GM20431 (cell line): ENCODE results near the gene MED10.

Experiments used
- in situ Hi-C: fragments of 300-500 bp; cut with MseI, MboI; formaldehyde crosslinking; loops from one replicate; pipeline ENCODE4 v1.15.0; 2020; ENCODE audit warnings: low sequenced_read_pairs; ENCODE audit not compliant: unreplicated experiment

Gene MED10

GRCh38 chr5:6354848-6355247 lies 23.5 kb downstream of the MED10 start:
- in situ Hi-C loops, result no loop called here

GRCh38 chr5:6353602-6354302 lies 24.6 kb downstream of the MED10 start:
- in situ Hi-C loops, result no loop called here

- in situ Hi-C loops, result no loop called here
Measured at GRCh38 chr5:6350277-6351090, 27.9 kb downstream of the MED10 start.

GRCh38 chr5:6349387-6349786 lies 29.0 kb downstream of the MED10 start:
- in situ Hi-C loops, result no loop called here

- in situ Hi-C loops, result no loop called here
Measured at GRCh38 chr5:6348476-6349000, 29.8 kb downstream of the MED10 start.

GRCh38 chr5:6347673-6348072 lies 30.7 kb downstream of the MED10 start:
- in situ Hi-C loops, result no loop called here

- in situ Hi-C loops, result no loop called here
Measured at GRCh38 chr5:6347165-6347564, 31.2 kb downstream of the MED10 start.

GRCh38 chr5:6344593-6344989 lies 33.8 kb downstream of the MED10 start:
- in situ Hi-C loops, result no loop called here

GRCh38 chr5:6343951-6344592 lies 34.3 kb downstream of the MED10 start:
- in situ Hi-C loops, result no loop called here

GRCh38 chr5:6342689-6343315 lies 35.5 kb downstream of the MED10 start:
- in situ Hi-C loops, result no loop called here

- in situ Hi-C loops, result no loop called here
Measured at GRCh38 chr5:6340100-6340499, 38.2 kb downstream of the MED10 start.

- in situ Hi-C loops, result no loop called here
Measured at GRCh38 chr5:6338871-6339270, 39.5 kb downstream of the MED10 start.

GRCh38 chr5:6338135-6338534 lies 40.2 kb downstream of the MED10 start:
- in situ Hi-C loops, result no loop called here

- in situ Hi-C loops, result no loop called here
Measured at GRCh38 chr5:6333182-6333905, 45.0 kb downstream of the MED10 start.

GRCh38 chr5:6328173-6328572 lies 50.2 kb downstream of the MED10 start:
- in situ Hi-C loops, result no loop called here

GRCh38 chr5:6326776-6327175 lies 51.6 kb downstream of the MED10 start:
- in situ Hi-C loops, result no loop called here

GRCh38 chr5:6322163-6322713 lies 56.1 kb downstream of the MED10 start:
- in situ Hi-C loops, result no loop called here
